ACC112 (cell line): ENCODE results near the gene HS1BP3.

ENCODE experiments used
- H2AFZ ChIP-seq: fragments of 200-600 bp; sonication (generic); one replicate; pipeline ENCODE4 v1.6.0; 2017; ENCODE audit warnings: antibody characterized with exemption, low read length; ENCODE audit not compliant: unreplicated experiment
- H3K27ac ChIP-seq: fragments of 200-600 bp; sonication (generic); 2 replicates; pipeline ENCODE4 v1.5.1; 2014; ENCODE audit warnings: low read depth, mild to moderate bottlenecking, antibody characterized with exemption, low read length, moderate library complexity
- H3K27me3 ChIP-seq: fragments of 200-600 bp; sonication (generic); 2 replicates; pipeline ENCODE4 v1.6.1; 2014; ENCODE audit warnings: mild to moderate bottlenecking, antibody characterized with exemption, low read length, moderate library complexity, mixed read lengths; ENCODE audit not compliant: insufficient read depth
- H3K36me3 ChIP-seq: fragments of 200-600 bp; sonication (generic); 2 replicates; pipeline ENCODE4 v1.6.1; 2016; ENCODE audit warnings: mild to moderate bottlenecking, antibody characterized with exemption, low read length, moderate library complexity, mixed read lengths; ENCODE audit not compliant: insufficient read depth
- H3K4me1 ChIP-seq: fragments of 200-600 bp; sonication (generic); one replicate; pipeline ENCODE4 v1.6.1; 2016; ENCODE audit warnings: low read length, mixed read lengths; ENCODE audit not compliant: insufficient read depth, unreplicated experiment, control insufficient read depth
- H3K4me3 ChIP-seq: fragments of 200-600 bp; sonication (generic); 2 replicates; pipeline ENCODE4 v1.5.1; 2014; ENCODE audit warnings: mild to moderate bottlenecking, low read depth, low read length
- H3K79me2 ChIP-seq: fragments of 200-600 bp; sonication (generic); one replicate; pipeline ENCODE4 v1.6.0; 2016; ENCODE audit warnings: low read length; ENCODE audit not compliant: control insufficient read depth, unreplicated experiment, insufficient read depth

Gene HS1BP3

GRCh38 chr2:20615466-20616241 lies 35.2 kb downstream of the HS1BP3 start:
- Histone ChIP-seq H3K4me1 (peaks cover 53% of the 10 kb centered on the region), H3K79me2 (no peaks in the 10 kb centered on the region), H3K27me3 (no peaks in the 10 kb centered on the region), H2AFZ (no peak overlapping the region), H3K4me3 (no peak overlapping the region), H3K27ac (no peak overlapping the region), H3K36me3 (no peaks in the 10 kb centered on the region)

GRCh38 chr2:20615068-20615465 lies 35.8 kb downstream of the HS1BP3 start:
- Histone ChIP-seq H3K4me3 (no peak overlapping the region), H3K79me2 (no peaks in the 10 kb centered on the region), H3K4me1 (peaks cover 54% of the 10 kb centered on the region), H3K27ac (no peak overlapping the region), H3K27me3 (no peaks in the 10 kb centered on the region), H2AFZ (no peak overlapping the region), H3K36me3 (no peaks in the 10 kb centered on the region)

GRCh38 chr2:20614201-20615067 lies 36.5 kb downstream of the HS1BP3 start:
- no peak overlapping the region for H3K27ac ChIP-seq
- H2AFZ ChIP-seq: no peak overlapping the region
- H3K4me1 ChIP-seq: peaks cover 53% of the 10 kb centered on the region
- H3K4me3 ChIP-seq: no peak overlapping the region
- H3K27me3 ChIP-seq: no peaks in the 10 kb centered on the region
- H3K36me3 ChIP-seq: no peaks in the 10 kb centered on the region
- no peaks in the 10 kb centered on the region for H3K79me2 ChIP-seq

- Histone ChIP-seq H3K36me3 (no peaks in the 10 kb centered on the region), H3K79me2 (no peaks in the 10 kb centered on the region), H3K27ac (no peak overlapping the region), H3K4me3 (no peak overlapping the region), H3K4me1 (peaks cover 47% of the 10 kb centered on the region), H2AFZ (no peak overlapping the region), H3K27me3 (no peaks in the 10 kb centered on the region)
Measured at GRCh38 chr2:20612925-20613916, 37.7 kb downstream of the HS1BP3 start.

- no peak overlapping the region; the same call in 1 of the 2 replicates for H3K4me3 ChIP-seq
- no peaks in the 10 kb centered on the region for H3K36me3 ChIP-seq
- H3K4me1 ChIP-seq: peaks cover 35% of the 10 kb centered on the region
- H2AFZ ChIP-seq: no peak overlapping the region
- H3K27me3 ChIP-seq: no peaks in the 10 kb centered on the region
- H3K27ac ChIP-seq: peak overlapping the region; percentile 87
- no peaks in the 10 kb centered on the region for H3K79me2 ChIP-seq
Measured at GRCh38 chr2:20611844-20612356, 39.0 kb downstream of the HS1BP3 start.

- H3K27me3 ChIP-seq: no peaks in the 10 kb centered on the region
- no peaks in the 10 kb centered on the region for H3K36me3 ChIP-seq
- H3K4me3 ChIP-seq: no peak overlapping the region; the same call in 1 of the 2 replicates
- H3K79me2 ChIP-seq: no peaks in the 10 kb centered on the region
- peak overlapping the region; percentile 87 for H3K27ac ChIP-seq
- peaks cover 31% of the 10 kb centered on the region for H3K4me1 ChIP-seq
- no peak overlapping the region for H2AFZ ChIP-seq
Measured at GRCh38 chr2:20611077-20611843, 39.6 kb downstream of the HS1BP3 start.

GRCh38 chr2:20609995-20610357 lies 40.9 kb downstream of the HS1BP3 start:
- Histone ChIP-seq H3K27ac (no peak overlapping the region), H3K4me1 (peaks cover 39% of the 10 kb centered on the region), H3K79me2 (no peaks in the 10 kb centered on the region), H3K4me3 (no peak overlapping the region), H3K27me3 (no peaks in the 10 kb centered on the region), H3K36me3 (no peaks in the 10 kb centered on the region), H2AFZ (no peak overlapping the region)

GRCh38 chr2:20609349-20609994 lies 41.4 kb downstream of the HS1BP3 start:
- H3K79me2 ChIP-seq: no peaks in the 10 kb centered on the region
- no peaks in the 10 kb centered on the region for H3K27me3 ChIP-seq
- peaks cover 41% of the 10 kb centered on the region for H3K4me1 ChIP-seq
- no peaks in the 10 kb centered on the region for H3K36me3 ChIP-seq
- H3K4me3 ChIP-seq: no peak overlapping the region
- H3K27ac ChIP-seq: no peak overlapping the region
- H2AFZ ChIP-seq: no peak overlapping the region

- H3K4me3 ChIP-seq: no peak overlapping the region
- no peaks in the 10 kb centered on the region for H3K27me3 ChIP-seq
- peaks cover 40% of the 10 kb centered on the region for H3K4me1 ChIP-seq
- no peak overlapping the region for H3K27ac ChIP-seq
- no peaks in the 10 kb centered on the region for H3K79me2 ChIP-seq
- H3K36me3 ChIP-seq: no peaks in the 10 kb centered on the region
- H2AFZ ChIP-seq: no peak overlapping the region
Measured at GRCh38 chr2:20608666-20609348, 42.1 kb downstream of the HS1BP3 start.
